ENCODE measurements around the gene TRIM41. TPM values are rescaled to one million over a fixed set of nuclear protein-coding genes. Genes with fewer than 3 reads are reported as not detected.
A peak's percentile ranks its signal among the peaks of the same experiment; 100 is the strongest.

TRIM41 gene
- total and polyA plus RNA-seq, 9 of the 15 experiments (the other 6 are each of a cell fraction or from before 2014, with no cell fraction given) = 1.8 to 47.6 (median 20.9) TPM

GRCh38 chr5:181217111-181217802 is 5.8 kb upstream of the TRIM41 start:
- intact Hi-C loops (cut with micrococcal nuclease) = loop anchor here (5.0 kb wide), 1 partner anchor 45 kb away; no protein-coding TSS in a partner anchor
- TF ChIP-seq POLR3A (IDR thresholded peaks at IDR 0.05; ENCODE audit: borderline replicate concordance, extremely low read depth, insufficient read depth, insufficient read length) (peak; percentile 40), SIN3A (IDR thresholded peaks at IDR 0.05; ENCODE audit: borderline replicate concordance in 2 of 2, control insufficient read depth in 1 of 2, low read depth in 2 of 2, low read length in 2 of 2) (peak in 1 of 2 experiments; percentile 61; a peak in 1 of 4 replicates), ETV1 (tag; conservative IDR thresholded peaks at IDR 0.05; ENCODE audit: low read depth) (no peak), MTA1 (IDR thresholded peaks at IDR 0.05; ENCODE audit: borderline replicate concordance) (no peak), EP400 (IDR thresholded peaks at IDR 0.05) (peak; percentile 39; the same call in 1 of the 2 replicates), CBX2 (IDR thresholded peaks at IDR 0.05; ENCODE audit: insufficient read depth, low read length, poor library complexity, severe bottlenecking) (no peak), PURB (CRISPR knock-in tag; IDR thresholded peaks at IDR 0.05; ENCODE audit: low read depth) (no peak), ZNF121 (CRISPR knock-in tag; conservative IDR thresholded peaks at IDR 0.05) (no peak), SNIP1 (IDR thresholded peaks at IDR 0.05; ENCODE audit: low read depth) (no peak), HMG20A (CRISPR knock-in tag; conservative IDR thresholded peaks at IDR 0.05) (no peak), HDGF (IDR thresholded peaks at IDR 0.05) (no peak), SMARCA5 (IDR thresholded peaks at IDR 0.05) (0 out of 2 replicates have a peak, but pooled peaks have one; percentile 25), SAP30 (IDR thresholded peaks at IDR 0.05; ENCODE audit: borderline replicate concordance, insufficient read depth, low read depth, low read length, poor library complexity, severe bottlenecking) (peak; percentile 64), MAZ (CRISPR knock-in tag; conservative IDR thresholded peaks at IDR 0.05 in 1 of 2, IDR thresholded peaks at IDR 0.05 in 1 of 2) (0 out of 4 replicates have a peak, but pooled peaks have one; percentile 4 to 41)
- TF ChIP-seq, protein P1, sequence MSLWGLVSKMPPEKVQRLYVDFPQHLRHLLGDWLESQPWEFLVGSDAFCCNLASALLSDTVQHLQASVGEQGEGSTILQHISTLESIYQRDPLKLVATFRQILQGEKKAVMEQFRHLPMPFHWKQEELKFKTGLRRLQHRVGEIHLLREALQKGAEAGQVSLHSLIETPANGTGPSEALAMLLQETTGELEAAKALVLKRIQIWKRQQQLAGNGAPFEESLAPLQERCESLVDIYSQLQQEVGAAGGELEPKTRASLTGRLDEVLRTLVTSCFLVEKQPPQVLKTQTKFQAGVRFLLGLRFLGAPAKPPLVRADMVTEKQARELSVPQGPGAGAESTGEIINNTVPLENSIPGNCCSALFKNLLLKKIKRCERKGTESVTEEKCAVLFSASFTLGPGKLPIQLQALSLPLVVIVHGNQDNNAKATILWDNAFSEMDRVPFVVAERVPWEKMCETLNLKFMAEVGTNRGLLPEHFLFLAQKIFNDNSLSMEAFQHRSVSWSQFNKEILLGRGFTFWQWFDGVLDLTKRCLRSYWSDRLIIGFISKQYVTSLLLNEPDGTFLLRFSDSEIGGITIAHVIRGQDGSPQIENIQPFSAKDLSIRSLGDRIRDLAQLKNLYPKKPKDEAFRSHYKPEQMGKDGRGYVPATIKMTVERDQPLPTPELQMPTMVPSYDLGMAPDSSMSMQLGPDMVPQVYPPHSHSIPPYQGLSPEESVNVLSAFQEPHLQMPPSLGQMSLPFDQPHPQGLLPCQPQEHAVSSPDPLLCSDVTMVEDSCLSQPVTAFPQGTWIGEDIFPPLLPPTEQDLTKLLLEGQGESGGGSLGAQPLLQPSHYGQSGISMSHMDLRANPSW (CRISPR knock-in tag; IDR thresholded peaks at IDR 0.05) = no peak
- TF ChIP-seq, protein P2, sequence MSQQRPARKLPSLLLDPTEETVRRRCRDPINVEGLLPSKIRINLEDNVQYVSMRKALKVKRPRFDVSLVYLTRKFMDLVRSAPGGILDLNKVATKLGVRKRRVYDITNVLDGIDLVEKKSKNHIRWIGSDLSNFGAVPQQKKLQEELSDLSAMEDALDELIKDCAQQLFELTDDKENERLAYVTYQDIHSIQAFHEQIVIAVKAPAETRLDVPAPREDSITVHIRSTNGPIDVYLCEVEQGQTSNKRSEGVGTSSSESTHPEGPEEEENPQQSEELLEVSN (IDR thresholded peaks at IDR 0.05; ENCODE audit: borderline replicate concordance in 1 of 2, extremely low read depth in 1 of 2, insufficient read depth in 1 of 2, insufficient read length in 1 of 2, low read depth in 1 of 2, low read length in 1 of 2, poor library complexity in 1 of 2, severe bottlenecking in 1 of 2) = peak; percentile 70 to 83

More at GRCh38 chr5:181217111-181217802, 5.8 kb upstream of the TRIM41 start:
- Histone ChIP-seq H3K27ac (ENCODE audit: extremely low read depth, low read depth, low read length) (peak overlapping the region; percentile 87), H3K4me2 (ENCODE audit: insufficient read depth, low read length) (peak overlapping the region; percentile 94), H3K9me1 (ENCODE audit: control insufficient read depth, insufficient read depth, low read length) (no peaks in the 10 kb centered on the region), H3K4me3 (peak overlapping the region; percentile 51), H3K9ac (ENCODE audit: insufficient read depth in 1 of 2, low read depth in 2 of 2, low read length in 2 of 2) (peak overlapping the region; percentile 73 to 92; a peak in 3 of 4 replicates), H2AFZ (ENCODE audit: low read depth, low read length) (peak overlapping the region; percentile 92), H3K4me1 (replicated peaks in 1 of 2; ENCODE audit: control insufficient read depth in 2 of 2, insufficient read depth in 2 of 2, low read length in 2 of 2) (peaks cover 4 to 32% of the 10 kb centered on the region in 2 experiments; a peak in 4 of 5 replicates), H3K27me3 (ENCODE audit: control insufficient read depth in 2 of 2, insufficient read depth in 2 of 2, low read length in 2 of 2) (no peaks in the 10 kb centered on the region), H3K36me3 (ENCODE audit: control insufficient read depth, insufficient read depth, low read length) (no peaks in the 10 kb centered on the region), H3K79me2 (ENCODE audit: control insufficient read depth, insufficient read depth, low read length) (no peaks in the 10 kb centered on the region), H4K20me1 (replicated peaks; ENCODE audit: control insufficient read depth, insufficient read depth, low read length) (no peaks in the 10 kb centered on the region), H3K9me3 (replicated peaks; ENCODE audit: control insufficient read depth, insufficient read depth, low read depth, low read length) (no peaks in the 10 kb centered on the region)
- no peak for FAIRE-seq
- WGBS (ENCODE audit: insufficient coverage, low coverage, missing lambda C conversion rate) = under 1% methylated on average over 34 of the region's 46 CpGs
- ChIA-PET CTCF (ENCODE audit: low intra/inter-chr PET ratio) (no interaction called here), POLR2A (interaction anchor here (0.6 to 2.4 kb wide), 5 partner anchors 10 to 48 kb away, joined by 3 to 18 read pairs (median 3); no protein-coding TSS in a partner anchor)
- no TSS peak for BruUV-seq (replicated peaks)
- DNase-seq (ENCODE audit: extremely low read depth in 1 of 4, low spot score in 3 of 4) = peak; percentile 44 to 83 (median 50)
- in situ Hi-C loops (cut with MboI) = no loop called here
- ATAC-seq = peak; percentile 67

Data from K562 (cell line).